Measurements from ENCODE around the gene DPP4.

The DPP4 gene

DNA sequence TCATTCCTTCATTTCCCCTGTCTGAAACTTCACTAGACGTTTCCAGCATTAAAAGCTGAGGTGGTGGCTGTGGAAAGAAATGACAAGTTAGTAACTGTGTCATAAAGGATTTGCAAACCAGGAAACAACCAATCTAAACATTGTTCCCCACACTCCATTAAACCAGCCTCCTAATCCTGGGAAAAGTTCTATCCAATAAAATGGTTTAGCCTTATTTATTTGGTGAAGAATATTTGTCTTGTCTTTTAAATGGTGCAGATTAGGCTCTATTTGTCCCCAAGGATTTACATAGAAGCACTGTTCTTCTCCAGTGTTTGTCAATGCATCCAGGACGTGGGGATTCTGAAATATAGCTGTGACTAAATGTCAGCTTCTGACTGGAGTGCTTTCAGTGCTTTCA lies 10.5 kb upstream of the DPP4 start:
- H3K4me2 ChIP-seq (ENCODE audit: low read length) = no peak overlapping the region
- H3K27me3 ChIP-seq (ENCODE audit: low read depth, low read length) = peaks cover 2% of the 10 kb centered on the region; the same call in 1 of the 2 replicates
- H3K27ac ChIP-seq (ENCODE audit: low read length) = no peak overlapping the region
- no peaks in the 10 kb centered on the region for H3K36me3 ChIP-seq (replicated peaks; ENCODE audit: low read depth, low read length)
- H3K9ac ChIP-seq (ENCODE audit: low read length) = no peak overlapping the region
- no peaks in the 10 kb centered on the region for H3K9me3 ChIP-seq (ENCODE audit: insufficient read depth, low read length)
- H3K79me2 ChIP-seq (ENCODE audit: low read length) = no peaks in the 10 kb centered on the region
- no peak overlapping the region for H2AFZ ChIP-seq (ENCODE audit: low read depth, low read length)
- no peak overlapping the region for H3K4me3 ChIP-seq (ENCODE audit: low read length)
- no peaks in the 10 kb centered on the region for H4K20me1 ChIP-seq (ENCODE audit: insufficient read depth, low read length)
- no peaks in the 10 kb centered on the region for H3K4me1 ChIP-seq (ENCODE audit: low read length)
- TF ChIP-seq, protein P1, sequence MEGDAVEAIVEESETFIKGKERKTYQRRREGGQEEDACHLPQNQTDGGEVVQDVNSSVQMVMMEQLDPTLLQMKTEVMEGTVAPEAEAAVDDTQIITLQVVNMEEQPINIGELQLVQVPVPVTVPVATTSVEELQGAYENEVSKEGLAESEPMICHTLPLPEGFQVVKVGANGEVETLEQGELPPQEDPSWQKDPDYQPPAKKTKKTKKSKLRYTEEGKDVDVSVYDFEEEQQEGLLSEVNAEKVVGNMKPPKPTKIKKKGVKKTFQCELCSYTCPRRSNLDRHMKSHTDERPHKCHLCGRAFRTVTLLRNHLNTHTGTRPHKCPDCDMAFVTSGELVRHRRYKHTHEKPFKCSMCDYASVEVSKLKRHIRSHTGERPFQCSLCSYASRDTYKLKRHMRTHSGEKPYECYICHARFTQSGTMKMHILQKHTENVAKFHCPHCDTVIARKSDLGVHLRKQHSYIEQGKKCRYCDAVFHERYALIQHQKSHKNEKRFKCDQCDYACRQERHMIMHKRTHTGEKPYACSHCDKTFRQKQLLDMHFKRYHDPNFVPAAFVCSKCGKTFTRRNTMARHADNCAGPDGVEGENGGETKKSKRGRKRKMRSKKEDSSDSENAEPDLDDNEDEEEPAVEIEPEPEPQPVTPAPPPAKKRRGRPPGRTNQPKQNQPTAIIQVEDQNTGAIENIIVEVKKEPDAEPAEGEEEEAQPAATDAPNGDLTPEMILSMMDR (IDR thresholded peaks at IDR 0.05; ENCODE audit: low read depth, low read length) = no peak
- no peak for TF ChIP-seq EZH2phosphoT487 (IDR thresholded peaks at IDR 0.05; ENCODE audit: low read depth)

DNA sequence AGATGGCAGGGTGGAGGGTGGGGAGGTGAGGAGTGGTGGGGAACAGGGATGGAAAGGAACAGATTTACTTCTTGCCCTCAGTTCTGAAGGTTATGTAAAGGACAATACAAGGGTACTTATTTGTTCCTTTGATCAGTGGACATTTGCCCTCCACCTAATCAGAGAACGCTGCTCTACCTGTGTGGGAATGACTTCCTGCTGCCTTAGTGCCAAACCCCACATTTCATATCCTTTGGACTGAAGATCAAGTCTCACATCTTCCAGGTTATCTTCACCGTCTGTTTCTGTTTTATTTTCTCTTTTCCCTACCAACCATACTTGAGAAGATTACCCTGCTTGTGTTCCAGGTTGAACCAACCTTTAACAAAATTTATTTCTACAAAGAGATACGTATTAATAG lies 8.7 kb upstream of the DPP4 start:
- no peak overlapping the region for H3K27ac ChIP-seq (ENCODE audit: low read length)

DNA sequence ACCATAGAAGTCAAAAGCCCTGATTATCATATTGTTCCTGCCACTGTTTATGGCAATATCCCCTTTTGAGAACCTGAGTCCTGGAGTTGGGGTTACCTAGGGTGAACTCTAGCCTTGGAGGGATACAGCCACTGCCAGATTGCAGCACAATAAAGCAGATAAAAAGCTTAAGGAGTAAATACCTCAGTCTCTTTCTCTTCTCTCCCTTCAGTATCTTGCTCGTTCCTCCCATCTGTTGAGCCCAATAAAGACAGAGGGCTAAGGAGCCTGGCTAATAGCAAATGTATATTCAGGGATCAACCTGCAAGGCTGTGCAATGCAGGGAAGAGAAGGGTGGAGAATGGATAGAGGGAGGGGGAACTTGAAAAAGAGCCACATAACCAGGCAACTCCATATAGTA lies 8.0 kb upstream of the DPP4 start:
- H4K20me1 ChIP-seq (ENCODE audit: insufficient read depth, low read length) = no peaks in the 10 kb centered on the region
- H3K27ac ChIP-seq (ENCODE audit: low read length) = no peak overlapping the region
- no peaks in the 10 kb centered on the region for H3K4me1 ChIP-seq (ENCODE audit: low read length)
- H3K36me3 ChIP-seq (replicated peaks; ENCODE audit: low read depth, low read length) = no peaks in the 10 kb centered on the region
- no peaks in the 10 kb centered on the region for H3K9me3 ChIP-seq (ENCODE audit: insufficient read depth, low read length)
- TF ChIP-seq, protein P1 (IDR thresholded peaks at IDR 0.05; ENCODE audit: low read depth, low read length) = no peak
- no peak for TF ChIP-seq EZH2phosphoT487 (IDR thresholded peaks at IDR 0.05; ENCODE audit: low read depth)
- H3K79me2 ChIP-seq (ENCODE audit: low read length) = no peaks in the 10 kb centered on the region
- H2AFZ ChIP-seq (ENCODE audit: low read depth, low read length) = no peak overlapping the region
- H3K9ac ChIP-seq (ENCODE audit: low read length) = no peak overlapping the region
- H3K4me2 ChIP-seq (ENCODE audit: low read length) = no peak overlapping the region
- H3K4me3 ChIP-seq (ENCODE audit: low read length) = no peak overlapping the region
- H3K27me3 ChIP-seq (ENCODE audit: low read depth, low read length) = peaks cover 2% of the 10 kb centered on the region; the same call in 1 of the 2 replicates

More for the DNA sequence above, 8.7 kb upstream of the DPP4 start:
- Histone ChIP-seq H3K9me3 (ENCODE audit: insufficient read depth, low read length) (no peaks in the 10 kb centered on the region), H3K79me2 (ENCODE audit: low read length) (no peaks in the 10 kb centered on the region), H3K9ac (ENCODE audit: low read length) (no peak overlapping the region), H3K36me3 (replicated peaks; ENCODE audit: low read depth, low read length) (no peaks in the 10 kb centered on the region), H3K4me1 (ENCODE audit: low read length) (no peaks in the 10 kb centered on the region), H3K27me3 (ENCODE audit: low read depth, low read length) (peaks cover 2% of the 10 kb centered on the region; the same call in 1 of the 2 replicates), H3K4me3 (ENCODE audit: low read length) (no peak overlapping the region), H4K20me1 (ENCODE audit: insufficient read depth, low read length) (no peaks in the 10 kb centered on the region), H2AFZ (ENCODE audit: low read depth, low read length) (no peak overlapping the region), H3K4me2 (ENCODE audit: low read length) (no peak overlapping the region)
- TF ChIP-seq, protein P1 (IDR thresholded peaks at IDR 0.05; ENCODE audit: low read depth, low read length) = no peak
- TF ChIP-seq EZH2phosphoT487 (IDR thresholded peaks at IDR 0.05; ENCODE audit: low read depth) = no peak

GRCh38 chr2:162079514-162079913 lies 5.5 kb upstream of the DPP4 start:
- TF ChIP-seq EZH2phosphoT487 (IDR thresholded peaks at IDR 0.05; ENCODE audit: low read depth) = no peak
- TF ChIP-seq, protein P1 (IDR thresholded peaks at IDR 0.05; ENCODE audit: low read depth, low read length) = no peak
- Histone ChIP-seq H3K27me3 (ENCODE audit: low read depth, low read length) (peaks cover 2% of the 10 kb centered on the region; the same call in 1 of the 2 replicates), H2AFZ (ENCODE audit: low read depth, low read length) (no peak overlapping the region), H3K9ac (ENCODE audit: low read length) (no peak overlapping the region), H3K27ac (ENCODE audit: low read length) (no peak overlapping the region), H4K20me1 (ENCODE audit: insufficient read depth, low read length) (no peaks in the 10 kb centered on the region), H3K4me2 (ENCODE audit: low read length) (no peak overlapping the region), H3K4me3 (ENCODE audit: low read length) (no peak overlapping the region), H3K79me2 (ENCODE audit: low read length) (no peaks in the 10 kb centered on the region), H3K36me3 (replicated peaks; ENCODE audit: low read depth, low read length) (no peaks in the 10 kb centered on the region), H3K9me3 (ENCODE audit: insufficient read depth, low read length) (no peaks in the 10 kb centered on the region), H3K4me1 (ENCODE audit: low read length) (peaks cover 10% of the 10 kb centered on the region)
